ENCODE data around the gene KRTAP1-3. TPM values are rescaled to one million over a fixed set of nuclear protein-coding genes. Genes with fewer than 3 reads are reported as not detected.
A peak's percentile ranks its signal among the peaks of the same experiment; 100 is the strongest.
"Not testable (repeated sequence)": the region's sequence is repeated elsewhere in the genome, so short reads cannot be mapped to it uniquely, and the experiment has no call there.

KRTAP1-3 gene
- total and polyA plus RNA-seq, 3 experiments from 2014 or later = not detected

DNA sequence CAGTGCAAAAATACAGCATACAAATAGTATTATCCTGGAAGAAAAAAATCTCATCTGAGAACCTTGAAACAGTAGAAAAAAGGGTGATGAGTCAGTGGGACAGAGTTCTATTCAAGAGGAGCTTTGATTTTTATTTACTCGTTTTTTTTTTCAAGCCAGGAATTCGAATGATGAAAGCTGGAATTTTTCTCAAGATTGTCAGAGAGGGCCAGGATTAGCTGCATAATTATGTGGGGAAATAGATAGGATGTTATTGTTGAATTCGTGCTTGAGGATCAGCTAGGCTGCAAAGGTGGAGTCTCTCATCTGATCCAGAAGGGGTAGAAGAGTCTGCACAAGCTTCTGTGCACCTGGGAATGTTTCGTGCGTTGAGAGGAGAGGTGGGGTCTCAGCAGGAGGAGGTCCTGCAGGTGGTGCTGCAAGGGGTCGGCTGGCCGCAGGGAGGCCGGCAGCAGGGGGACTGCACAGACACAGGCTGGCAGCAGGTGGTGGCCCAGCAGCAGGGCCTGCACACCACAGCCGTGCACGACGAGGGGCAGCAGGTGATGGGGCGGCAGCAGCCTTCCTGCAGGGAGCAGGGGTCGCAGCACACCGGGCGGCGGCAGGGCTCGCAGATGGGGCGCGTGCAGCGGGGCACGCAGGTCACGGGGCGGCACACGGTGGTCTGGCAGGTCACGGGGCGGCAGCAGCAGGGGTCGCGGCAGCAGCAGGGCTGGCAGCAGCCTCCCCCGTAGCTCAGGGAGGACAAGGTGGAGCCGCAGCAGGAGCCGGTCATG, 24.8 kb upstream of the KRTAP1-3 start:
- H3K4me1 Mint-ChIP-seq; H3K9me3 ChIP-seq (ENCODE audit: low read length); H3K4me3 ChIP-seq (ENCODE audit: low read length); H3K36me3 Mint-ChIP-seq; H3K9me3 Mint-ChIP-seq; H3K4me1 ChIP-seq (ENCODE audit: insufficient read depth, low read length); H3K27ac ChIP-seq (ENCODE audit: low read depth, low read length); CTCF ChIA-PET; H3K4me3 Mint-ChIP-seq; H3K36me3 ChIP-seq (ENCODE audit: insufficient read depth, low read length); DNase-seq; POLR2A ChIA-PET; H3K27me3 ChIP-seq (ENCODE audit: insufficient read depth, low read length, poor library complexity, severe bottlenecking): not testable (repeated sequence)
- Mint-ChIP-seq H3K27ac (peak overlapping the region in 1 of 8 donors; percentile 16), H3K27me3 (peaks cover 33 to 61% of the 10 kb centered on the region in 2 donors)

- no peak overlapping the region for H3K4me3 Mint-ChIP-seq
- no peak for DNase-seq
Measured at GRCh38 chr17:41058741-41059140, 24.1 kb upstream of the KRTAP1-3 start.

DNA sequence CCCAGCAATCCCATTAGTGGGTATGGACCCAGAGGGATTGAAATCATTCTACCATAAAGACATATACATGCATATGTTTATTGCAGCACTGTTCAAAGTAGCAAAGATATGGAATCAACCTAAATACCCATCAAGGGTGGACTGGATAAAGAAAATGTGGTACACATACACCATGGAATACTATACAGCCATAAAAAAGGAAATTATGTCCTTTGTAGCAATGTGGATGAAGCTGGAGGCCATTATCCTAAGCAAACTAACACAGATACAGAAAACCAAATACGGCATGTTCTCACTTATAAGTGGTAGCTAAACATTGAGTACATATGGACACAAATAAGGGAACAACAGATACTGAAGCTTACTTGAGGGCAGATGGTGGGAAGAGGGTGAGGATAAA, 22.9 kb upstream of the KRTAP1-3 start:
- Mint-ChIP-seq H3K4me1 (no peaks in the 10 kb centered on the region), H3K36me3 (no peaks in the 10 kb centered on the region), H3K4me3 (no peak overlapping the region), H3K9me3 (peaks cover 0 to 4% (median 0%) of the 10 kb centered on the region in 5 donors), H3K27ac (no peak overlapping the region), H3K27me3 (peaks cover 33 to 67% of the 10 kb centered on the region in 2 donors)
- no peaks in the 10 kb centered on the region for H3K27me3 ChIP-seq (ENCODE audit: insufficient read depth, low read length, poor library complexity, severe bottlenecking)
- H3K36me3 ChIP-seq (ENCODE audit: insufficient read depth, low read length) = no peaks in the 10 kb centered on the region
- no peak overlapping the region for H3K27ac ChIP-seq (ENCODE audit: low read depth, low read length)
- ChIA-PET POLR2A (no interaction called here), CTCF (no interaction called here)
- H3K4me3 ChIP-seq (ENCODE audit: low read length) = no peak overlapping the region
- no peak for DNase-seq
- H3K4me1 ChIP-seq (ENCODE audit: insufficient read depth, low read length) = no peaks in the 10 kb centered on the region
- H3K9me3 ChIP-seq (ENCODE audit: low read length) = no peaks in the 10 kb centered on the region

More at GRCh38 chr17:41058741-41059140, 24.1 kb upstream of the KRTAP1-3 start:
- ChIA-PET POLR2A (no interaction called here), CTCF (no interaction called here)
- H3K4me3 ChIP-seq (ENCODE audit: low read length) = no peak overlapping the region
- no peaks in the 10 kb centered on the region for H3K4me1 ChIP-seq (ENCODE audit: insufficient read depth, low read length)
- H3K36me3 ChIP-seq (ENCODE audit: insufficient read depth, low read length) = no peaks in the 10 kb centered on the region
- H3K27me3 ChIP-seq (ENCODE audit: insufficient read depth, low read length, poor library complexity, severe bottlenecking) = no peaks in the 10 kb centered on the region
- H3K27me3 Mint-ChIP-seq = peaks cover 33 to 63% of the 10 kb centered on the region in 2 donors
- no peaks in the 10 kb centered on the region for H3K4me1 Mint-ChIP-seq
- H3K9me3 ChIP-seq (ENCODE audit: low read length) = no peaks in the 10 kb centered on the region
- H3K27ac Mint-ChIP-seq = no peak overlapping the region
- H3K27ac ChIP-seq (ENCODE audit: low read depth, low read length) = no peak overlapping the region
- H3K9me3 Mint-ChIP-seq = peaks cover 0 to 4% (median 0%) of the 10 kb centered on the region in 5 donors
- no peaks in the 10 kb centered on the region for H3K36me3 Mint-ChIP-seq

DNA sequence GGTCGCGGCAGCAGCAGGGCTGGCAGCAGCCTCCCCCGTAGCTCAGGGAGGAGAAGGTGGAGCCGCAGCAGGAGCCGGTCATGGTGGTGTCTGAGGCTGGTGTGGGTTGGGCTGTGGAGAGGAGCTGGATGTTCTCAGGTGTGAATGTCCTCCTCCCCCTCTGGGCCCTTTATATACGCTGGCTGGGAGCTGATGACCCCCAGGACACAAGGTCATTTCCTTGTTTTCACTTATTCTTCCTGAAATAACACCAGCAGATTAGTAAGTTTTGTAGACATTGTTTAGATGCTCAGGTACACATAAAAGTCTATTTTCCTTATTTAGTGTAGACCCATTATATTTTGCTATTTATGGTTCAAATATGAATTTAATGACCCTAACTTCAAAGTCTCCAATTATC, 20.5 kb upstream of the KRTAP1-3 start, which contains the start of gene KRTAP2-2:
Gene KRTAP2-2 (minus strand): TSS at position 101 of the 400 bp plus-strand sequence. CDS start 19 bp downstream, at position 82.
- H3K4me3 ChIP-seq (ENCODE audit: low read length); POLR2A ChIA-PET; CTCF ChIA-PET; H3K4me3 Mint-ChIP-seq; H3K36me3 Mint-ChIP-seq; H3K4me1 Mint-ChIP-seq; H3K27ac Mint-ChIP-seq; H3K27me3 ChIP-seq (ENCODE audit: insufficient read depth, low read length, poor library complexity, severe bottlenecking); H3K9me3 ChIP-seq (ENCODE audit: low read length); DNase-seq; H3K36me3 ChIP-seq (ENCODE audit: insufficient read depth, low read length); H3K9me3 Mint-ChIP-seq; H3K27ac ChIP-seq (ENCODE audit: low read depth, low read length); H3K4me1 ChIP-seq (ENCODE audit: insufficient read depth, low read length): not testable (repeated sequence)
- H3K27me3 Mint-ChIP-seq = peaks cover 16 to 59% of the 10 kb centered on the region in 2 donors

GRCh38 chr17:41054556-41054955, 19.9 kb upstream of the KRTAP1-3 start:
- POLR2A ChIA-PET, H3K27ac Mint-ChIP-seq, H3K36me3 Mint-ChIP-seq: not testable (repeated sequence)

DNA sequence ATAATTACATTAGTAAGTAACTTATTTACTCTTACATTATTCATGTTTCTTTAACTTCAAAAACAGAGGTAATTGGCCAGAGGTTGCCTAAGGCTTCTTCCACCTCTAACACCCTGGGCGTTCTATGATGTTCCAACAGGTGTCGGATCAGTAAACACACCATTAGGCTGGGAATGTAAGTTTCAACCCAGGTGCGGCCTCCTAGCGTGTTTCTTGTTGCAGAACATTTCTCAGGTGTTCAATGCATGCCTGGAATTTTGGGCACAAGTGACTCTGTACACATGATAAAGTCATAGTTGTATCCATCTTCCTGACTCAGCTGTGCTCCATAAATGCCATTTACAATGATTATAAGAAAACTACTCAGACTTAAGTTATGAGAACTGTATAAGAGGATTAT, 19.4 kb upstream of the KRTAP1-3 start:
- H3K4me3 ChIP-seq (ENCODE audit: low read length) = no peak overlapping the region
- CTCF ChIA-PET = no interaction called here
- H3K9me3 Mint-ChIP-seq = peaks cover 0 to 4% (median 0%) of the 10 kb centered on the region in 5 donors
- no peaks in the 10 kb centered on the region for H3K4me1 Mint-ChIP-seq
- no peaks in the 10 kb centered on the region for H3K36me3 Mint-ChIP-seq
- peaks cover 14 to 53% of the 10 kb centered on the region in 2 donors for H3K27me3 Mint-ChIP-seq
- H3K4me1 ChIP-seq (ENCODE audit: insufficient read depth, low read length) = no peaks in the 10 kb centered on the region
- H3K36me3 ChIP-seq (ENCODE audit: insufficient read depth, low read length) = no peaks in the 10 kb centered on the region
- no peaks in the 10 kb centered on the region for H3K27me3 ChIP-seq (ENCODE audit: insufficient read depth, low read length, poor library complexity, severe bottlenecking)
- POLR2A ChIA-PET = no interaction called here
- H3K9me3 ChIP-seq (ENCODE audit: low read length) = no peaks in the 10 kb centered on the region
- no peak overlapping the region for H3K27ac Mint-ChIP-seq
- DNase-seq = no peak
- H3K27ac ChIP-seq (ENCODE audit: low read depth, low read length) = no peak overlapping the region
- no peak overlapping the region for H3K4me3 Mint-ChIP-seq

More at GRCh38 chr17:41054556-41054955, 19.9 kb upstream of the KRTAP1-3 start:
- H3K4me3 ChIP-seq (ENCODE audit: low read length); DNase-seq; H3K27ac ChIP-seq (ENCODE audit: low read depth, low read length); H3K9me3 Mint-ChIP-seq; H3K36me3 ChIP-seq (ENCODE audit: insufficient read depth, low read length); H3K4me1 ChIP-seq (ENCODE audit: insufficient read depth, low read length); H3K4me3 Mint-ChIP-seq; H3K4me1 Mint-ChIP-seq; H3K27me3 ChIP-seq (ENCODE audit: insufficient read depth, low read length, poor library complexity, severe bottlenecking); H3K9me3 ChIP-seq (ENCODE audit: low read length); CTCF ChIA-PET: not testable (repeated sequence)
- H3K27me3 Mint-ChIP-seq = peaks cover 14 to 56% of the 10 kb centered on the region in 2 donors

- Mint-ChIP-seq H3K4me3 (no peak overlapping the region), H3K9me3 (peaks cover 0 to 3% (median 0%) of the 10 kb centered on the region in 5 donors), H3K36me3 (no peaks in the 10 kb centered on the region), H3K27ac (no peak overlapping the region), H3K27me3 (peaks cover 6 to 56% of the 10 kb centered on the region in 2 donors), H3K4me1 (no peaks in the 10 kb centered on the region)
- POLR2A ChIA-PET = no interaction called here
- H3K4me1 ChIP-seq (ENCODE audit: insufficient read depth, low read length) = no peaks in the 10 kb centered on the region
- no peak overlapping the region for H3K27ac ChIP-seq (ENCODE audit: low read depth, low read length)
- CTCF ChIA-PET = no interaction called here
- H3K9me3 ChIP-seq (ENCODE audit: low read length) = no peaks in the 10 kb centered on the region
- no peak for DNase-seq
- H3K36me3 ChIP-seq (ENCODE audit: insufficient read depth, low read length) = no peaks in the 10 kb centered on the region
- H3K4me3 ChIP-seq (ENCODE audit: low read length) = no peak overlapping the region
- H3K27me3 ChIP-seq (ENCODE audit: insufficient read depth, low read length, poor library complexity, severe bottlenecking) = peaks cover 6% of the 10 kb centered on the region
Measured at GRCh38 chr17:41052566-41052965, 17.9 kb upstream of the KRTAP1-3 start.

GRCh38 chr17:41049110-41049509, 14.4 kb upstream of the KRTAP1-3 start:
- no peaks in the 10 kb centered on the region for H3K36me3 Mint-ChIP-seq

More at GRCh38 chr17:41049110-41049509, 14.4 kb upstream of the KRTAP1-3 start:
- peaks cover 0 to 3% (median 0%) of the 10 kb centered on the region in 5 donors for H3K9me3 Mint-ChIP-seq
- no peak for DNase-seq
- H3K27ac Mint-ChIP-seq = no peak overlapping the region
- peaks cover 10 to 51% of the 10 kb centered on the region in 2 donors for H3K27me3 Mint-ChIP-seq
- H3K27ac ChIP-seq (ENCODE audit: low read depth, low read length) = no peak overlapping the region
- POLR2A ChIA-PET = no interaction called here
- peaks cover 6% of the 10 kb centered on the region for H3K27me3 ChIP-seq (ENCODE audit: insufficient read depth, low read length, poor library complexity, severe bottlenecking)
- H3K4me3 Mint-ChIP-seq = no peak overlapping the region
- no peaks in the 10 kb centered on the region for H3K36me3 ChIP-seq (ENCODE audit: insufficient read depth, low read length)
- no peaks in the 10 kb centered on the region for H3K4me1 ChIP-seq (ENCODE audit: insufficient read depth, low read length)
- no peak overlapping the region for H3K4me3 ChIP-seq (ENCODE audit: low read length)
- H3K4me1 Mint-ChIP-seq = peaks cover 0 to 3% (median 3%) of the 10 kb centered on the region in 3 donors
- no peaks in the 10 kb centered on the region for H3K9me3 ChIP-seq (ENCODE audit: low read length)
- CTCF ChIA-PET = no interaction called here
